Measurements from ENCODE around the gene EXOC3. TPM values are rescaled to one million over a fixed set of nuclear protein-coding genes. Genes with fewer than 3 reads are reported as not detected.

Gene EXOC3
- total RNA-seq, 1 experiment from 2014 or later = 52.4 TPM

DNA sequence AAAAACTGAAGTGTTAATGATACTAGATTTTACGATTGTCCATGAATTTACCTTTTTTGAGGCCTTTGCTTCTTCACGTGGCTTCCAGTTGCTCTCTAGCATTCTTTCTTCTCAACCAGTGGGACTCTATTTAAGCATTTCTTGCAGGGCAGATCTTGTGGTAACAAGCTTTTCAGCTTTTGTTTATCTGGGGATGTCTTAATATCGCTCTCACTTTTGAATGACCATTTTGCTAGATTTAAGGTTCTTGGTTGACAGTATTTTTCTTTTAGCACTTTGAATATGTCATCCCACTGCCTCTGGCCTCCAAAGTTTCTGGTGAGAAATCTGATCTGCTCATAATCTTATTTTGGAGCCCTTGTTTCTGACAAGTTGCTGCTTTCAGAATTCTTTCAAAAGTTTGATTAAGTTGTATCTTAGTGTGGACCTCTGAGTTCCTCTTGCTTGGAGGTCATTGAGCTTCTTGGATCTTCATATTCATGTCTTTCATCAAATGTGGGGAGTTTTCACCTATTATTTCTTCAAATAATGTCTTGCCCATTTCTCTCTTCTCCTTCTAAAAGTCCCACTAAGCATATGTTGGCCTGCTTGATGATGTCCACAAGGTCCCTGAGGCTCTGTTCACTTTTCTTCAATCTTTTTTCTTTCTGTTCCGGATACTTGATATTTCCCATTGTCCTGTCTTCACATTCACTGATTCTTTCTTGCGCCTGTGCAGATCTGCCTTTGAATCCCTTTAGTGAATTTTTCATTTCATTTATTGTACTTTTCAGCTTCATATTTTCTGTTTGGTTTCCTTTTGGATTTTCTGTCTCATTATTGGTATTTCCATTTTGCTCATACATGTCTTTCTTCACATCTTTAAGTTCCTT lies 8.8 kb downstream of the EXOC3 start:
- Histone ChIP-seq H2AFZ (ENCODE audit: low read depth, low read length, poor library complexity, severe bottlenecking) (no peak overlapping the region), H3K27me3 (ENCODE audit: insufficient read depth, low read length) (no peaks in the 10 kb centered on the region), H3K36me3 (ENCODE audit: control insufficient read depth in 1 of 2, insufficient read depth in 2 of 2, low read length in 2 of 2) (peaks cover 33 to 64% of the 10 kb centered on the region in 2 experiments), H3K9ac (ENCODE audit: low read length) (no peak overlapping the region), H3K79me2 (ENCODE audit: insufficient read depth, low read length) (peaks cover 73% of the 10 kb centered on the region), H3K4me3 (replicated peaks in 1 of 2; ENCODE audit: low read depth in 1 of 2, low read length in 2 of 2) (no peak overlapping the region), H3K9me3 (ENCODE audit: control insufficient read depth in 1 of 2, insufficient read depth in 1 of 2, low read depth in 1 of 2, low read length in 2 of 2) (peaks cover 0 to 10% of the 10 kb centered on the region in 2 experiments; a peak in 1 of 4 replicates), H3K9me2 (ENCODE audit: insufficient read depth) (no peaks in the 10 kb centered on the region), H4K20me1 (ENCODE audit: insufficient read depth) (no peaks in the 10 kb centered on the region), H3K27ac (ENCODE audit: low read depth, low read length) (no peak overlapping the region), H3K4me1 (ENCODE audit: control insufficient read depth in 1 of 2, insufficient read depth in 2 of 2, low read length in 2 of 2) (no peaks in the 10 kb centered on the region), H3K4me2 (ENCODE audit: low read length) (no peak overlapping the region)
- RAD21 ChIA-PET (ENCODE audit: low non-redundant PET in 1 of 2, low total read pairs in 2 of 2, uncharacterized antibody in 2 of 2, unreplicated experiment in 2 of 2) = no interaction called here
- BruUV-seq (replicated peaks) = no TSS peak
- ATAC-seq (no peak), DNase-seq (ENCODE audit: low read depth, low spot score) (no peak)
- TF ChIP-seq EZH2phosphoT487 (IDR thresholded peaks at IDR 0.05; ENCODE audit: borderline replicate concordance) = no peak
- TF ChIP-seq SIN3A (IDR thresholded peaks at IDR 0.05; ENCODE audit: low read depth) = no peak
- CTCF ChIA-PET = no interaction called here
- intact Hi-C loops (cut with micrococcal nuclease) = loop anchor here (10.0 kb wide), 1 partner anchor 163 kb away; the partner anchor contains the start of gene CEP72
- POLR2A ChIA-PET = no interaction called here

GRCh38 chr5:452978-453710 lies 10.2 kb downstream of the EXOC3 start:
- ATAC-seq (no peak), DNase-seq (ENCODE audit: low read depth, low spot score) (no peak)
- no peak overlapping the region for H3K4me2 ChIP-seq (ENCODE audit: low read length)
- peaks cover 0 to 10% of the 10 kb centered on the region in 2 experiments; a peak in 1 of 4 replicates for H3K9me3 ChIP-seq (ENCODE audit: control insufficient read depth in 1 of 2, insufficient read depth in 1 of 2, low read depth in 1 of 2, low read length in 2 of 2)
- no peak overlapping the region for H3K4me3 ChIP-seq (replicated peaks in 1 of 2; ENCODE audit: low read depth in 1 of 2, low read length in 2 of 2)
- TF ChIP-seq, protein P1, sequence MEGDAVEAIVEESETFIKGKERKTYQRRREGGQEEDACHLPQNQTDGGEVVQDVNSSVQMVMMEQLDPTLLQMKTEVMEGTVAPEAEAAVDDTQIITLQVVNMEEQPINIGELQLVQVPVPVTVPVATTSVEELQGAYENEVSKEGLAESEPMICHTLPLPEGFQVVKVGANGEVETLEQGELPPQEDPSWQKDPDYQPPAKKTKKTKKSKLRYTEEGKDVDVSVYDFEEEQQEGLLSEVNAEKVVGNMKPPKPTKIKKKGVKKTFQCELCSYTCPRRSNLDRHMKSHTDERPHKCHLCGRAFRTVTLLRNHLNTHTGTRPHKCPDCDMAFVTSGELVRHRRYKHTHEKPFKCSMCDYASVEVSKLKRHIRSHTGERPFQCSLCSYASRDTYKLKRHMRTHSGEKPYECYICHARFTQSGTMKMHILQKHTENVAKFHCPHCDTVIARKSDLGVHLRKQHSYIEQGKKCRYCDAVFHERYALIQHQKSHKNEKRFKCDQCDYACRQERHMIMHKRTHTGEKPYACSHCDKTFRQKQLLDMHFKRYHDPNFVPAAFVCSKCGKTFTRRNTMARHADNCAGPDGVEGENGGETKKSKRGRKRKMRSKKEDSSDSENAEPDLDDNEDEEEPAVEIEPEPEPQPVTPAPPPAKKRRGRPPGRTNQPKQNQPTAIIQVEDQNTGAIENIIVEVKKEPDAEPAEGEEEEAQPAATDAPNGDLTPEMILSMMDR (IDR thresholded peaks at IDR 0.05 in 2 of 3, conservative IDR thresholded peaks at IDR 0.05 in 1 of 3; ENCODE audit: borderline replicate concordance in 1 of 3, insufficient read depth in 1 of 3, low read depth in 2 of 3, low read length in 2 of 3) = no peak
- CTCF ChIA-PET = no interaction called here
- POLR2A ChIA-PET = no interaction called here
- RAD21 ChIA-PET (ENCODE audit: low non-redundant PET in 1 of 2, low total read pairs in 2 of 2, uncharacterized antibody in 2 of 2, unreplicated experiment in 2 of 2) = no interaction called here
- H3K9ac ChIP-seq (ENCODE audit: low read length) = no peak overlapping the region
- H3K9me2 ChIP-seq (ENCODE audit: insufficient read depth) = no peaks in the 10 kb centered on the region
- intact Hi-C loops (cut with micrococcal nuclease) = loop anchor here (10.0 kb wide), 1 partner anchor 162 kb away; the partner anchor contains the start of gene CEP72
- peaks cover 26 to 58% of the 10 kb centered on the region in 2 experiments for H3K36me3 ChIP-seq (ENCODE audit: control insufficient read depth in 1 of 2, insufficient read depth in 2 of 2, low read length in 2 of 2)
- peaks cover 0 to under 1% of the 10 kb centered on the region in 2 experiments; a peak in 1 of 4 replicates for H3K4me1 ChIP-seq (ENCODE audit: control insufficient read depth in 1 of 2, insufficient read depth in 2 of 2, low read length in 2 of 2)
- no peaks in the 10 kb centered on the region for H3K27me3 ChIP-seq (ENCODE audit: insufficient read depth, low read length)
- no peak overlapping the region for H2AFZ ChIP-seq (ENCODE audit: low read depth, low read length, poor library complexity, severe bottlenecking)
- peaks cover 82% of the 10 kb centered on the region for H3K79me2 ChIP-seq (ENCODE audit: insufficient read depth, low read length)
- no peaks in the 10 kb centered on the region for H4K20me1 ChIP-seq (ENCODE audit: insufficient read depth)
- BruUV-seq (replicated peaks) = no TSS peak
- no peak overlapping the region for H3K27ac ChIP-seq (ENCODE audit: low read depth, low read length)
